Nephron (organoid): ENCODE results near the gene ARG1.

Source experiments
- H3K27ac Mint-ChIP-seq, 3 experiments: 2 replicates each; pipeline ENCODE4 v1.8.0; 2020; ENCODE audit warnings: mixed read lengths in 3 of 3, mild to moderate bottlenecking in 2 of 3, moderate library complexity in 1 of 3
- H3K27me3 Mint-ChIP-seq: 2 replicates; pipeline ENCODE4 v1.8.0; 2021; ENCODE audit warnings: low read depth, mild to moderate bottlenecking, moderate library complexity, mixed read lengths
- H3K36me3 Mint-ChIP-seq: 2 replicates; pipeline ENCODE4 v1.8.0; 2020; ENCODE audit warnings: low read depth, mixed read lengths
- H3K4me1 Mint-ChIP-seq: 2 replicates; pipeline ENCODE4 v1.8.0; 2020; ENCODE audit warnings: mixed read lengths
- H3K4me3 Mint-ChIP-seq, 3 experiments: 2 replicates each; pipeline ENCODE4 v1.8.0; 2020; ENCODE audit warnings: mild to moderate bottlenecking in 3 of 3, mixed read lengths in 3 of 3, moderate library complexity in 2 of 3
- H3K9me3 Mint-ChIP-seq: 2 replicates; pipeline ENCODE4 v1.8.0; 2020; ENCODE audit warnings: mixed read lengths
- CTCF ChIP-seq, 3 experiments: fragments of 200-600 bp; sonication (generic); IDR thresholded peaks; one replicate each; pipeline ENCODE4 v1.5.0; 2021; ENCODE audit warnings: antibody characterized with exemption in 3 of 3; ENCODE audit not compliant: unreplicated experiment in 3 of 3

The ARG1 gene

GRCh38 chr6:131592935-131593334 lies 19.9 kb downstream of the ARG1 start:
- H3K36me3 Mint-ChIP-seq = peaks cover 75% of the 10 kb centered on the region
- no peaks in the 10 kb centered on the region for H3K9me3 Mint-ChIP-seq
- no peak overlapping the region for H3K27ac Mint-ChIP-seq
- H3K4me3 Mint-ChIP-seq = no peak overlapping the region
- no peak for TF ChIP-seq CTCF (IDR thresholded peaks at IDR 0.05; ENCODE audit: unreplicated experiment in 3 of 3)
- no peaks in the 10 kb centered on the region for H3K27me3 Mint-ChIP-seq
- H3K4me1 Mint-ChIP-seq = no peaks in the 10 kb centered on the region

GRCh38 chr6:131594074-131594473 lies 21.0 kb downstream of the ARG1 start:
- TF ChIP-seq CTCF (IDR thresholded peaks at IDR 0.05; ENCODE audit: unreplicated experiment in 3 of 3) = no peak
- Mint-ChIP-seq H3K36me3 (peaks cover 76% of the 10 kb centered on the region), H3K9me3 (no peaks in the 10 kb centered on the region), H3K4me3 (no peak overlapping the region), H3K4me1 (no peaks in the 10 kb centered on the region), H3K27ac (no peak overlapping the region), H3K27me3 (no peaks in the 10 kb centered on the region)

- no peaks in the 10 kb centered on the region for H3K9me3 Mint-ChIP-seq
- TF ChIP-seq CTCF (IDR thresholded peaks at IDR 0.05; ENCODE audit: unreplicated experiment in 3 of 3) = peak; percentile 31 to 44 (median 37)
- H3K4me1 Mint-ChIP-seq = no peaks in the 10 kb centered on the region
- H3K27ac Mint-ChIP-seq = no peak overlapping the region
- H3K36me3 Mint-ChIP-seq = peaks cover 70% of the 10 kb centered on the region
- H3K4me3 Mint-ChIP-seq = no peak overlapping the region
- H3K27me3 Mint-ChIP-seq = no peaks in the 10 kb centered on the region
These were observed 24.4 kb downstream of the ARG1 start for GRCh38 chr6:131597446-131597845.

GRCh38 chr6:131600716-131601115 lies 27.7 kb downstream of the ARG1 start:
- H3K36me3 Mint-ChIP-seq = peaks cover 63% of the 10 kb centered on the region
- no peaks in the 10 kb centered on the region for H3K9me3 Mint-ChIP-seq
- no peaks in the 10 kb centered on the region for H3K27me3 Mint-ChIP-seq
- no peak for TF ChIP-seq CTCF (IDR thresholded peaks at IDR 0.05; ENCODE audit: unreplicated experiment in 3 of 3)
- H3K4me1 Mint-ChIP-seq = no peaks in the 10 kb centered on the region
- no peak overlapping the region for H3K27ac Mint-ChIP-seq
- no peak overlapping the region for H3K4me3 Mint-ChIP-seq

GRCh38 chr6:131602781-131603312 lies 29.8 kb downstream of the ARG1 start:
- no peaks in the 10 kb centered on the region for H3K9me3 Mint-ChIP-seq
- H3K27me3 Mint-ChIP-seq = no peaks in the 10 kb centered on the region
- no peak for TF ChIP-seq CTCF (IDR thresholded peaks at IDR 0.05; ENCODE audit: unreplicated experiment in 3 of 3)
- H3K4me1 Mint-ChIP-seq = no peaks in the 10 kb centered on the region
- H3K27ac Mint-ChIP-seq = no peak overlapping the region
- H3K4me3 Mint-ChIP-seq = no peak overlapping the region
- peaks cover 62% of the 10 kb centered on the region for H3K36me3 Mint-ChIP-seq

DNA sequence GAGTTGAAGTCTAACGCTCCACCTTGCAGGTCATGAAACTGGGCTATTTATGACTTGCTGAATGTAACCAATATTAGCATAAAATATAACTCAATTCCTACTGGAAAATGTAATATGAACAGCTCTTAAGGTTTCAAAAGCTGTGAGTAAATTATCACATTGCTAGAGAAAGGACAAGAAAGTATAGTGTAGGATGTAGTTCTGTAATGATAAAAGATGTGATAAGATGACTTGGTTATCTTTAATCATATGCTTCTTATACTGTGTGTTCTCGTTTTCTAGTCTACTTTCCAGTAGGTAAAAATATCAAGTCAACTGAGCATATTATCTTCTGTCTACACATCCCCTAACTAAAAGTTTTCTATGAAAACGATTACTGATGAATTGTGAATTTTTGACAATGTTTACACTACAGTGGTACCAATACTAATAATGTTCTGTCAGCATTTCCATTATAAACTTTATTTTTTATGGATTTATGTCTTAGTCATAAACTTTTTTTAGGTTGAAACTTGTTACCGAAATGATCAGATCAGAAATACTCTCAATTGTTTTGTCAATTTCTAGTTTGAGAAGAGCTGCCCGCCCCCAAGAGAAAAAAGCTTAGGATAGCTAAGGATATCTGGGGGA lies 40.4 kb downstream of the ARG1 start:
- H3K27me3 Mint-ChIP-seq = no peaks in the 10 kb centered on the region
- no peaks in the 10 kb centered on the region for H3K4me1 Mint-ChIP-seq
- H3K27ac Mint-ChIP-seq = no peak overlapping the region
- H3K4me3 Mint-ChIP-seq = no peak overlapping the region
- peaks cover 34% of the 10 kb centered on the region for H3K36me3 Mint-ChIP-seq
- H3K9me3 Mint-ChIP-seq = no peaks in the 10 kb centered on the region
- TF ChIP-seq CTCF (IDR thresholded peaks at IDR 0.05; ENCODE audit: unreplicated experiment in 3 of 3) = no peak
